Measurements from ENCODE around the gene DEFB108B. TPM values are rescaled to one million over a fixed set of nuclear protein-coding genes. Genes with fewer than 3 reads are reported as not detected.
"Not testable (repeated sequence)": the region's sequence is repeated elsewhere in the genome, so short reads cannot be mapped to it uniquely, and the experiment has no call there.

The DEFB108B gene
- total RNA-seq, 1 experiment from 2014 or later: not detected

GRCh38 chr11:71853895-71854294, 20.9 kb downstream of the DEFB108B start:
- H3K27me3 Mint-ChIP-seq (ENCODE audit: low read depth); CTCF ChIA-PET; H3K9me3 Mint-ChIP-seq; H3K27ac Mint-ChIP-seq; H3K36me3 Mint-ChIP-seq; H3K4me1 Mint-ChIP-seq; H3K4me3 Mint-ChIP-seq; ATAC-seq; DNase-seq (ENCODE audit: low spot score); POLR2A ChIA-PET: not testable (repeated sequence)
- TF ChIP-seq GTF2I (CRISPR knock-in tag; conservative IDR thresholded peaks at IDR 0.05): peak; percentile 73; the same call in 1 of the 2 replicates

GRCh38 chr11:71855880-71856279, 22.9 kb downstream of the DEFB108B start:
- H3K36me3 Mint-ChIP-seq; CTCF ChIA-PET; DNase-seq (ENCODE audit: low spot score); POLR2A ChIA-PET; H3K4me3 Mint-ChIP-seq; H3K4me1 Mint-ChIP-seq; ATAC-seq; H3K27me3 Mint-ChIP-seq (ENCODE audit: low read depth); H3K27ac Mint-ChIP-seq; H3K9me3 Mint-ChIP-seq: not testable (repeated sequence)

DNA sequence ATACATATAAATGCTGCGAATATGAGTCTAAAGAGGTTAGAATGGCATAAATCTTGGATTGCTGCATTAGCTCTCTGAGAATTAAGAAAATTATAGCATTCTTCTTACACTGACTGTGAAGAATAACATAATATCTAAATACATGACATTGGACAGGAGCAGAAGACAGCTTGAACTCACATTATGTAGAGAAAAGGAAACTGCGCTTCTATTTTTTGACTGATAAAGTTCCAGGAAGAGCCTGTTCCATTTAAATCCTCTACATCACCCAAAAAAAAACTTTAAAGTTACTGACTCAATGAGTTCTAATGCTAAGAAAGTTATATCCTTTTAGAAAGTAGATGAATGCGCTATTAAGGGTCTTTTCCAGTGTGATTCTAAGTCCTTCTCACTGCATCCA, 27.8 kb downstream of the DEFB108B start:
- POLR2A ChIA-PET; H3K27ac Mint-ChIP-seq; DNase-seq (ENCODE audit: low spot score); H3K4me1 Mint-ChIP-seq; H3K4me3 Mint-ChIP-seq; H3K27me3 Mint-ChIP-seq (ENCODE audit: low read depth); ATAC-seq; H3K36me3 Mint-ChIP-seq; H3K9me3 Mint-ChIP-seq: not testable (repeated sequence)
- CTCF ChIA-PET: interaction anchor here (1.3 kb wide), 1 partner anchor 60 kb away, joined by 3 read pairs; no protein-coding TSS in a partner anchor

DNA sequence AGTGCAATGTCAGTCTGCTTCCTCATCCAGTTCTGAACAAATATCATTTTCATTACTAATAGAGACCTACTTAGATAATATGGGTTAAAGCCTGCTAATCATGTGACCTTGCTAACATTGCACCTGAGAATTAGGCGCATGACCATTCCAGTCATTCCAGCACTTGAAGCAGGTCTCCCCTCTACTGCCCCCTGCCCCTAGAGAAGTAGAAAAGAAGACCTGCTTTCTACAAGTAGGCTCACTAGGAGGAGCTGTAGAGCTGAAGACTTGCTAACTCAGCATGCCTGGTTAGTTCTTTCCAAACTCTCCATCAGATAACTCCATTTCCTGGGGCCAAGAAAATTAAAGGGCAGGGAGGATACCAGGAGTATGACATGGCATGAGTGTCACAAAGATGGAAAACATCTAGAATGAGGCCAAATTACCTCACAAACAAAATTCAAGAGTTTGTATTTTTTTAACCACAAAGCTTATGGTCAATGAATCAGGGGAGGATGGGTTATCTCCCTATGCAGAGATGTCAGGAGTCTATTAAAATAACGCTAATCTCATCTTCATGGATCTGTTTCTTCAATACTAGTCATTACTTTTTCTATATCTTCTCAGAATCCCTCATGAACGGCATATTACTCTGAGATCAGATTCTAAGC, 31.1 kb downstream of the DEFB108B start:
- H3K36me3 Mint-ChIP-seq; H3K4me3 Mint-ChIP-seq; H3K27ac Mint-ChIP-seq; H3K9me3 Mint-ChIP-seq; POLR2A ChIA-PET; H3K4me1 Mint-ChIP-seq; H3K27me3 Mint-ChIP-seq (ENCODE audit: low read depth): not testable (repeated sequence)
- CTCF ChIA-PET: interaction anchor here (0.6 to 1.5 kb wide), 9 partner anchors 21 to 1582 kb away, joined by 3 to 5 read pairs (median 3); partner anchors contain the start of gene XNDC1N
- ATAC-seq (peak; percentile 98), DNase-seq (ENCODE audit: low spot score) (peak; percentile 53)
- TF ChIP-seq, protein P1, sequence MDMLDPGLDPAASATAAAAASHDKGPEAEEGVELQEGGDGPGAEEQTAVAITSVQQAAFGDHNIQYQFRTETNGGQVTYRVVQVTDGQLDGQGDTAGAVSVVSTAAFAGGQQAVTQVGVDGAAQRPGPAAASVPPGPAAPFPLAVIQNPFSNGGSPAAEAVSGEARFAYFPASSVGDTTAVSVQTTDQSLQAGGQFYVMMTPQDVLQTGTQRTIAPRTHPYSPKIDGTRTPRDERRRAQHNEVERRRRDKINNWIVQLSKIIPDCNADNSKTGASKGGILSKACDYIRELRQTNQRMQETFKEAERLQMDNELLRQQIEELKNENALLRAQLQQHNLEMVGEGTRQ (CRISPR knock-in tag; IDR thresholded peaks at IDR 0.05): peak; percentile 62
- TF ChIP-seq, protein P2, sequence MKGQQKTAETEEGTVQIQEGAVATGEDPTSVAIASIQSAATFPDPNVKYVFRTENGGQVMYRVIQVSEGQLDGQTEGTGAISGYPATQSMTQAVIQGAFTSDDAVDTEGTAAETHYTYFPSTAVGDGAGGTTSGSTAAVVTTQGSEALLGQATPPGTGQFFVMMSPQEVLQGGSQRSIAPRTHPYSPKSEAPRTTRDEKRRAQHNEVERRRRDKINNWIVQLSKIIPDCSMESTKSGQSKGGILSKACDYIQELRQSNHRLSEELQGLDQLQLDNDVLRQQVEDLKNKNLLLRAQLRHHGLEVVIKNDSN (CRISPR knock-in tag; IDR thresholded peaks at IDR 0.05): peak; percentile 61; the same call in 1 of the 2 replicates

- ATAC-seq: peak; percentile 80
- H3K4me3 Mint-ChIP-seq; H3K4me1 Mint-ChIP-seq; POLR2A ChIA-PET; H3K27me3 Mint-ChIP-seq (ENCODE audit: low read depth); H3K36me3 Mint-ChIP-seq; CTCF ChIA-PET; H3K9me3 Mint-ChIP-seq; H3K27ac Mint-ChIP-seq; DNase-seq (ENCODE audit: low spot score): not testable (repeated sequence)
Measured at GRCh38 chr11:71867209-71867608, 34.2 kb downstream of the DEFB108B start.

DNA sequence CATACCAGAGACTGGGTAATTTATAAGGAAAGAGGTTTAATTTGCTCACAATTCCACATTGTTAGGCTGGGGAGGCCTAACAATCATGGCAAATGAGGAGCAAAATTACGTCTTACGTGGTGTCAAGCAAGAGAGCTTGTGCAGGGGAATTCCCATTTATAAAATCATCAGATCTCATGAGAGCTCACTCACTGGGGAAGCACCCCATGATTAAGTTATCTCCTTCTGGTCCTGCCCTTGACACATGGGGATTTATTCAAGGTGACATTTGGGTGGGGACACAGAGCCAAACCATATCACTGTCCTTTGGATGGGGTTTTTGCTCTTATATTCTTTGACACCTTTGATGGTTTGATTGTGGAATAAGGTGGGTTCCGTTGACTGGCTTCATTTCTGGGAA, 36.9 kb downstream of the DEFB108B start:
- CTCF ChIA-PET; DNase-seq (ENCODE audit: low spot score); POLR2A ChIA-PET; H3K36me3 Mint-ChIP-seq; H3K4me1 Mint-ChIP-seq; ATAC-seq; H3K4me3 Mint-ChIP-seq; H3K27me3 Mint-ChIP-seq (ENCODE audit: low read depth); H3K27ac Mint-ChIP-seq; H3K9me3 Mint-ChIP-seq: not testable (repeated sequence)

GRCh38 chr11:71870661-71871060, 37.7 kb downstream of the DEFB108B start:
- H3K27ac Mint-ChIP-seq; H3K27me3 Mint-ChIP-seq (ENCODE audit: low read depth); H3K36me3 Mint-ChIP-seq; H3K9me3 Mint-ChIP-seq; H3K4me1 Mint-ChIP-seq; H3K4me3 Mint-ChIP-seq; ATAC-seq; DNase-seq (ENCODE audit: low spot score); POLR2A ChIA-PET; CTCF ChIA-PET: not testable (repeated sequence)

DNA sequence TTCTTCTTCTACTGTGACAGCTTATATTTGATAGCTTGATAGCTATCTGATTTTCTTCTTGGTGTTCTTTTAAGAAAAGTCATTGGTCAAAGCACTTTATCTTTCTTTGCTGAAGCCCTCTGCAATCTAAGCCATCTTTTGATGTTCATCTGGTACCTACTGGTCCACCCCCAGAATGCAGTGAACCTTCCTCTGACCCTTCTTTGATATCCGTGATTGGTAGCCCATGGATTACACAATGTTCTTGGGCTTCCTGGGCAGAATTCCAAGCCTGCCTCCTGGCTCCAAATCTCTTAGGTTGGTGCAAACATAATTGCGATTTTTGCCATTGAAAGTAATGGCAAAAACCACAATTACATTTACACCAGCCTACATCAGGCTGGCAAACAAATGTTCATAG, 43.3 kb downstream of the DEFB108B start:
- H3K36me3 Mint-ChIP-seq; H3K4me1 Mint-ChIP-seq; H3K27ac Mint-ChIP-seq; ATAC-seq; H3K4me3 Mint-ChIP-seq; POLR2A ChIA-PET; H3K27me3 Mint-ChIP-seq (ENCODE audit: low read depth); H3K9me3 Mint-ChIP-seq; DNase-seq (ENCODE audit: low spot score); CTCF ChIA-PET: not testable (repeated sequence)

GRCh38 chr11:71878059-71878458, 45.1 kb downstream of the DEFB108B start, which contains the start of gene DEFB131B:
Gene DEFB131B (plus strand): TSS chr11:71878453. CDS start chr11:71878453, 0 bp downstream.
- POLR2A ChIA-PET; H3K36me3 Mint-ChIP-seq; H3K27ac Mint-ChIP-seq; DNase-seq (ENCODE audit: low spot score); H3K4me3 Mint-ChIP-seq; H3K4me1 Mint-ChIP-seq; H3K9me3 Mint-ChIP-seq; CTCF ChIA-PET; ATAC-seq; H3K27me3 Mint-ChIP-seq (ENCODE audit: low read depth): not testable (repeated sequence)
